Right ventricle myocardium superior (tissue), 1 donor: ENCODE measurements around the gene TUBGCP2. TPM values are rescaled to one million over a fixed set of nuclear protein-coding genes. Genes with fewer than 3 reads are reported as not detected.
"Not testable (repeated sequence)": the region's sequence is repeated elsewhere in the genome, so short reads cannot be mapped to it uniquely, and the experiment has no call there.

Experiments
- ATAC-seq: fragments of 200-7000 bp; cut with Tn5 transposase; one replicate; pipeline ENCODE4 v1.9.1; 2020; ENCODE audit warnings: mild to moderate bottlenecking; ENCODE audit not compliant: poor library complexity
- DNase-seq: peaks from one replicate; pipeline ENCODE4 v3.0.0-alpha.2; 2020
- intact Hi-C: fragments of 100-400 bp; cut with DNase I; formaldehyde crosslinking; loops from one replicate; pipeline ENCODE4 v1.11.2; 2022
- total RNA-seq: library from RNA; stranded (reverse); fragmentation: NEBNext Ultra II Directional; extraction: Animal tissue kit (Norgen Biotek cat#: 25700); gene quantifications from one replicate; pipeline ENCODE4 v1.2.1, GENCODE V29; 2021
- donor health status: DM: no; HTN: yes; CAD: no; lungs with severe emphysema.

The TUBGCP2 gene
- total RNA-seq, 1 donor from 2014 or later = 38.5 TPM

DNA sequence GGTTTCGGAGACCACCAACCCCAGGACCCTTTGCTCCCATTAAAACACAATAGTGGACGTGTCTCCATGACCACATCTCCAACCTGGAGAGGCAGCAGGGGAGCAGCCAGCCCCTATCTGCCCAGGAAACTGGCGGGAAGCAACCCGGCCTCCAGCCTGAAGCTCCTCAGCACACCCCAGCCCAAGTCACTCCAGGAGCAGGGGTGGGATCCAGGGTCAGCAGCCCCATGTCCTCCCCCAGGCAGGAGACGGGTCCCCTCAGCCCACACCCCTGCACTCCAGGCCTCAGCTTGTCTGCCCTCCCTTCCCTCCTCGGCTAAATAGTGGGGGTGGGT, 32.6 kb downstream of the TUBGCP2 start:
- intact Hi-C loops = no loop called here
- DNase-seq (no peak), ATAC-seq (no peak)

DNA sequence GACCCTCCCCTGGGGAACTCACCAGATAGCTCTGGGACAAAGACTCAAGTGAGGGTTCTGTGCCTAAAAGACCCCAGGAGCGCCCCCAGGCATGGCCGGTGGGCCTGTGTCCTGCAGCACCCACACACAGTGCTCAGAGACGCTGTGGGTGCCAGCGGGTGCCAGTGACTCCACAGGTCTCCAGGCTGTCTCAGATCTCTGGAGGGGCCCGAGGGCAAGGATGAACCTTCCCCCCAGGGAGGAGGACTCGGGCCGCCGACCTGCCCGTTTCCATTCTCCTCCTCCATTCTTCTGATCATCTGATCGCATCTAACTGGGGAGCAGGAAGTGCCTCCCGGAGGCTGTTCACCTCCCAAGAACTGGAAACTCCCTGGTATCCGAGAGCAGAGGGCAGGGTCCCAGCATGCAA, 33.0 kb downstream of the TUBGCP2 start:
- ATAC-seq = no peak

DNA sequence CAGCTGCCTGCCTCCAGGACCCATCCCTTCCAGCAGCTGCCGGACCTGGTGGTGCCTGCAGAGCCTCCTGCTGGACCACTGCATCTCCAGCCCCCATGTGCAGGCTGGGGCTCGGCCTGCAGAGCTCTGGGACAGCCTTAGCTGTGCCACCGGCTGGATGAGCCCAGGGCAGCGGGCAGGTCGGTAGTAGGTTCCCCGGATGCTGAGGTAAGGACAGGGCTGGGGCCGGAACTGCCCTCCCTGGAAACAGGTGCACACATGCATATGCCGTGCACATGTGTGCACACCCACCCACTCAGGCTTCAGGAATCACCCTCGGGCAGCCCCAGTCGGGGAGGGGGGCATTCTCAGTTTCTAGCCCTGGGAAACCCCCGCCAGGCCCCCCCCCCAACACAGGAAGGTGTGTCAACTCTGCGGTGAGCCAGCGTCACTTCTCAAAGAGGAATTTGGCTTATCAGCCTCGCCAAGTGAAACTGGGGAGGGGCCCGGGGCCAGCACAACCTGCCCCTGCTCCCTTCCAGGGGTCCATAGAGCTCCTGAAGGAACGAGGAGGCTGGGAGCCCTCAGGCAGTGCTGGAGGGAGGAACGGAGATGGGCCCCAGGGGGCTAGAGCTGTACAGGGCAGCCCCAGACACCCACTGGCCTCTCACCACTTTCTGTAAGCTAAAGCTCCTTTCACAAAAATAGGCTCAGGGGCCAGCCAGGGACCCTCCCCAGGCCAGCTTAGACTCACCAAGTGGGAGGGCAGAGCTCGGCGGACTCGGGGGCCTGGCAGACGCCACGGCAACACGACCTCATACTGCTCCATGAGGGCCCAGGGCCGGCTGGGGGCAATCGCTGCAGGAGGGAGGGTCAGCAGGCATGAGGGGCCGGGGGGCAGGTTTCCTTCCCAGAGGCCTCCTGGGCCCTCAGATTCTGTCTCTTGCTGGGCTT, 33.7 kb downstream of the TUBGCP2 start:
- intact Hi-C loops = no loop called here
- ATAC-seq (no peak), DNase-seq (no peak)

More for the DNA sequence above, 33.0 kb downstream of the TUBGCP2 start:
- no peak for DNase-seq
- intact Hi-C loops = no loop called here

DNA sequence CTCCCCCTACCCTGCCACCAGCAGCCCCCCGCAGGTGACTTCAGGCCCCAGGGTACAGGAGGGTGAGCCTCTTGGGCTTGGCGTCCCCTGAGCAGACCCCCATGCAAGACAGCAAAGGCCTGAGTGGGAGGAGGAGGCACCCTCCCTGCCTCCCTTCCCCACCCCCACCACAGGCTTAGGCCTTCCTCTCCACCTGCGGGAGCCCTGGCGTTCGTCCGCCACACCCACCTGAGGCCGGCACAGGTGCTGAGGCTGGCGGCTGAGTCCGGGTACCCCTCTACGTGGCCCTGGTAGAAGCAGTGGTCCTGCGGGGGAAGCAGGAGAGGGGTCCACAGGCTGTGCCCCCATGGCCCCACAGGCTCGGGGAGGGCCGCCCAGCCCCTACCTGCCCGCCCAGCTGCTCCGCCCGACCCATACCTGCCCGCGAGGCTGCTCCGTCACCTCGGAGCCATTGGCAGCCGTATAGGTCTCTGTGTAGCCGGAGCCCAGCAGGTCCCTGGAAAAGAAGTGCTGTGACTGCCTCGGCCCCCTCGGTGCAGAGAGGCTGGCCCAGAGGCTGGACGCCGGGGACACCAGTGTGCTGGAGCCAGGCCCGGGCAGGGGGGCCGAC, 35.0 kb downstream of the TUBGCP2 start:
- no peak for DNase-seq
- no peak for ATAC-seq

DNA sequence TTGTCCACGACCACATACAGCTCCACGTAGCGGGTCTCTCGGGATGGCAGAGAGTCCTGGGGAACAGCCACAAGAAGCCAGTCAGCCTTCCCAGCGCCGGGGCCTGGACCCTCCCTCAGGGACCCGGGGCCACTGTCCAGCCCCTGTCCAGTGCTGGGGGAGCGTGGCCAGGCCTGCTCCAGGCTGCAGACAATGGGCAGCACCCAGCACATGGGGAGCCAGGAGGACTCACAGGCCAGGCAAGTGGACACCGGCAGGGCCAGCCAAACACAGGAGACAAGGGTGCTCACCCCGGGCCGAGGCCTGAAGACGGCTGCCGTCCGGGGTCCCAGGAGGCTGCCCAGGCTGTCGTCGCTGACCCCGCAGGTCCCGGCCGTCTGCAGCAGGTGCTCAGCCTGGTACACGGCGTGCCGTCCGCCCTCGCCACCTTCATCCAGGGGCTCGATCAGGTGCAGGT, 35.7 kb downstream of the TUBGCP2 start:
- ATAC-seq = no peak
- intact Hi-C loops = no loop called here
- DNase-seq = no peak

More for the DNA sequence above, 35.0 kb downstream of the TUBGCP2 start:
- intact Hi-C loops = no loop called here

DNA sequence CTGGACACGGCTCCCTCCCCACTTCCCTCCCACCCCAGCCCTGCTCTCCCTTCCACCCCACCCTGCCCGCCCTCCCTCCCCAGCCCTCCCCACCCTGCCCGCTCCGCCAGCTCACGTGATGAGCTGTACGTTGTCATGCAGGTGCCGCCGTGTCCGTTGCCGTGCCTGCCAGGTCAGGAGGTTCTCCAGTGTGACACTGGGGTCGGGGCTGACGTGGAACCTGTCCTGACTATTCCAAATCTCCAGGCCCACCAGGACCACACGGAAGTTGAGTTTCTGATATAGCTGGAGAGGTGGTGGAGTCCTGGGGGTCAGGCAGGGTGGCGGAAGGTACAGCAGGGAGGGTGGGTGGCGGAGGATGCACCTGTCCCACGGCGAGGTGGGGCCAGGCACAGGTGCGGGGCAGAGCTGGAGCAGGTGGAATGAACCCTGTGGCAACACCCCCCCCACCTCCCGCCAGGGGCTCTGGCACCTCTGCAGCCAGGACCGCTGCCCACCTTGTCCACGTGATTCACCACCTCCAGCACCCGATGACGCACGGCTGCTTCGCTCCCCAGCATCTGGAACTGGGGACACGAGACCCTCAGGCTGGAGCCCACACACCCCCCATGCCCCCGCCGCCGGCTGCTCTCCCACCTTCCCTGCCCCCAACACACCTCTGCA, 36.2 kb downstream of the TUBGCP2 start:
- intact Hi-C loops = no loop called here
- DNase-seq (no peak), ATAC-seq (no peak)

DNA sequence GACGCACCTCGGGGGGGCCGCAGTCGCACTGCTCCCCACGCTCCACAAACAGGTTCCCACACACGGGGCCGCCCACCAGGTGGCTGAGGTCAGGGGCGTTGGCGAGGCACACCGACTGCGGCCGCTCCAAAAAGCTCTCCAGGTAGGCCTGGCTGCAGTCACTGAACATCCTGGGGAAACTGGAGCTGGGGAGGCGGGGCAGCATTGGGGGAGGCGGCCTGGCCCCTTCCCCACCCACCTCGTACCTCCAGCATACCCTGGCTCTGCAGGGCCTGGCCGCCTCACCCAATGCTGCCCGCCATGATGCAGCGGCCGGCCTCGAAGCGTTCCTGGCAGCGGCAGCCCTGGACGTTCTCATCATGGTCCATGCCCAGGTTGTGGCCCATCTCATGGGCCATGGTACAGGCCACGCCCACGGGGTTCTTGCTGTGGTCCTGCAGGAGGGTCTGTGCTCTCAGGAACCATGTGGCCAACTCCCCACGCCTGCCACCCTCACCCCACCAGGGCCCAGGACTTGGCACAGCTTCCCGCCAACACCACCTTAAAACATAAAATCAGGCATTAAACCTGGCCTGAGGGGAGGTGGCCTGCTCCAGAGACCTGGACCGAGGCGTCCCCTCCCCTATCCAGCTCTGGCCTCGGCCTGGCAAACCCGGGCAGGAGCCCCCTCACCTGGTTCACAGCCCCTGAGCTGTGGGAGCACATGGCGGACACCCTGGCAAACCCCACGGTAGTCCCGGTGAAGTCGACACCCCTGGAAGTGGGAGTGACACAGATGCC, 37.0 kb downstream of the TUBGCP2 start:
- ATAC-seq = no peak
- no peak for DNase-seq
- intact Hi-C loops = no loop called here

DNA sequence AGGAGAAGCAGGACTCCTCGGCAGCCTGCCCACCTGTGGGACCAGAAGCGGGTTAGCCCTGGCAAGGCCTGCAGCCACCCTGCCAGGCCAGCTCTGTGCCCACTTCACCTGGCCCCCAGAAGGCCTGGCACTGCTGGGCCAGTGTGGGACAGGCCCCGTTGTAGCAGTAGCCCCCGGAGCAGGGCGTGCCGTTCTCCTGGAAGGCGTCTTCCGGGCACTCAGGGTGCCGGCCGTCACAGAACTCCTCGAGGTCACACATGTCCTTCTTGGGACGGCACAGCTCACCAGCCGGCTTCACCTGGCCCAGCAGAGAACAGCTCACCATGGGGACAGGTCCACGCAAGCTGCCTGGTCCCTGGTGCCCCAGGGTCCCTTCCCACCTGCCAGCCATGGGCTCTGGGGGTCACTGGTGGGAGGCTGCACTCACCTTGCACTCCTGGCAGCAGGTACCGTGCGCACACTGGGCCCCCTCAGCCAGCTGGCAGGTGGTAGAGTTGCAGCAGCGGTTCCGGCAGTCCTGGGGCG, 37.8 kb downstream of the TUBGCP2 start:
- DNase-seq (no peak), ATAC-seq (no peak)
- intact Hi-C loops = no loop called here

DNA sequence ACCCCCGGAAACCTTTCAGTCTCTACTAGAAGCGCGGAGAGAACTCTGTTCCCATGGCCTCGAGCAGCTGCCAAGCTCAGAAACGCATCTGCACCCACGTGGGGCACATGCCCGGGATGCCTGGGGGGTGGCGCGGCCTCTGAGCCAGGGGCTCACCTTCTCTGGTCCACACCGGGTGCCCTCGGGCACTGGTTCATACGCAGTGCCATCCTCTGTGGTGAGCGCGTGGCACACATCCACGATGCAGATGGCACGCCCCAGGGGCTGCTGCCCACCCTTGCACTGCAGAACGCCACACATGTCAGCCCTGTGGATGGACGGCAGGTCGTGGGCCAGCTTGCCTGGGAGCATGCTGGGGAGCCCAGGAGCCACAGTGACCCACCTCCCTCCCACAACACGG, 38.5 kb downstream of the TUBGCP2 start:
- intact Hi-C loops = no loop called here
- DNase-seq (no peak), ATAC-seq (no peak)

DNA sequence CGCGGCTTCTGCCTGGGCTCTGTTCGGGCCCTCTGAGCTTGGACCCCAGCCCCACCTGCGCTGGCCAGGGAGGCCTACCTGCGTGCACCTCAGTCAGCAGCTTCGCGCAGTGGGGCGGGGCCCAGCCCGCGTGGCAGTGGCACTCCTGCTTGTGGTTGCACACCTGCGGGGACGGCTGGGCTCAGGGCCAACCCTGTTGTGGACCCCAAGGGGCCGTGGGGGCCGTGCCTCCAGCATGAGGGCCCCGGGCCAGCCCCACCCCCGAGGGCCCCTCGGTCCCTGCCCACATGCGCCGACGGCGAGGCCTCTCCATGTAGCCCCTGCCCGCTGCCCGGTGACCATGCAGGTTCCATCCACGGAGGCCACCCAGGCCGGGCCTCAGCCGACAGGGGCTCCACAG, 39.3 kb downstream of the TUBGCP2 start:
- DNase-seq (no peak), ATAC-seq (no peak)
- intact Hi-C loops = no loop called here

DNA sequence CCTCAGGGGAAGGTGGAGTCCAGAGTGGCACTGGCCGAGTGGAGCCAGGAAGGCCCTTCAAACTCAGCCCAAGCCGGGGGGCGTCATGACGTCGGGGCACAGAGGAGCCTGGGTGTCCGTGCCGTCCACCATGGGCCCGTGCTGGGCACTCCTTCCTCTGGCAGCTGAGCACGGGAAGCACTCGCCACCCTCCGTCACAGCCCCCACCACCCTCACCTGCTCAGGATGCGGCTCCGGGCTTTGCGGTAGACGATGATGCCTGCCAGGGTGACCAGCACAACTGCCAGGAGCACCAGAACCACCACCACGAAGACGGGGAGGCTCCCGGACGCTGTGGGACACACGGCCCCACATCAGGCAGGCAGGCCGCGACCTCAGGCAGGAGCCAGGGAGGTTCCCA, 40.1 kb downstream of the TUBGCP2 start:
- intact Hi-C loops = no loop called here
- ATAC-seq = no peak

DNA sequence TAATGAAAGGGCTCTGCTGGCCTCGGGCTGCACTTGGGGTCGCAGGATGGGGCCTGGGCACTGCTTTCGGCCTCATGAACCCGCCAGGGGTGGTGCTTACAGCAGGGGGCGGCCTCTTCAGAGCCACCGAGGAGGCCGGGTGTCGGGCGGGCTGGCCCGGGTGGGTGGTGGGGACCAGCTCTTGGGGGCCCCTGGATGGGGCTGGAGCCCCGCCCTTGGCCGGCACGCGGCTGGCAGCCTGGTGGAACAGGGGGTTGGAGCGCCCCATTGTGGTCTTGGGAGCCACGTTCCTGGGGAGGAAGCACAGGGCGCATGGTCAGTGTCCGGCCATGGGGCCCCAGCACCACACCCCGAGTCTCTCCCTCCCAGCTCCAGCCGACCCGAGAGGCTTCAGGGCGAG, 40.8 kb downstream of the TUBGCP2 start:
- no peak for DNase-seq
- intact Hi-C loops = no loop called here

More for the DNA sequence above, 40.1 kb downstream of the TUBGCP2 start:
- DNase-seq = no peak

DNA sequence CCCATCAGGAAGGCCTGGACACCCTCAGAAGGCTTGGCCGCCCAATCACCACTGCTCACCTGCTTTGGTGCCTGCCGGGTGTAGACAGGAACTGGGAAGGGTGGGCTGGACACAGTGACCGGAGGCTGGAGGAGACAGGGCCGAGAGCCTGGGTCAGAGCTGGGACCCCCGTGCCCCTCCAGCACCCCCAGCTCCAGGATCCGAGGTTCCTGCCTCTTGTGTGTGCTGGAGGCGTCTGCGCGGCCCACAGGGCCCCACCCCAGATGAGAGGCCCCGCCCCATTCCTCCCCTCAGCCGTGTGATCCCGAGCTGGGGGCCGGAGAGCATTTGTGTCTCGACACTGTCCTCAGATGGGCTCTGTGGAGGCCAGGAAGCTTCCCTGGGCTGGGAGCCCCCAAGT, 41.4 kb downstream of the TUBGCP2 start:
- ATAC-seq (no peak), DNase-seq (no peak)
- intact Hi-C loops = no loop called here

More for the DNA sequence above, 40.8 kb downstream of the TUBGCP2 start:
- no peak for ATAC-seq

DNA sequence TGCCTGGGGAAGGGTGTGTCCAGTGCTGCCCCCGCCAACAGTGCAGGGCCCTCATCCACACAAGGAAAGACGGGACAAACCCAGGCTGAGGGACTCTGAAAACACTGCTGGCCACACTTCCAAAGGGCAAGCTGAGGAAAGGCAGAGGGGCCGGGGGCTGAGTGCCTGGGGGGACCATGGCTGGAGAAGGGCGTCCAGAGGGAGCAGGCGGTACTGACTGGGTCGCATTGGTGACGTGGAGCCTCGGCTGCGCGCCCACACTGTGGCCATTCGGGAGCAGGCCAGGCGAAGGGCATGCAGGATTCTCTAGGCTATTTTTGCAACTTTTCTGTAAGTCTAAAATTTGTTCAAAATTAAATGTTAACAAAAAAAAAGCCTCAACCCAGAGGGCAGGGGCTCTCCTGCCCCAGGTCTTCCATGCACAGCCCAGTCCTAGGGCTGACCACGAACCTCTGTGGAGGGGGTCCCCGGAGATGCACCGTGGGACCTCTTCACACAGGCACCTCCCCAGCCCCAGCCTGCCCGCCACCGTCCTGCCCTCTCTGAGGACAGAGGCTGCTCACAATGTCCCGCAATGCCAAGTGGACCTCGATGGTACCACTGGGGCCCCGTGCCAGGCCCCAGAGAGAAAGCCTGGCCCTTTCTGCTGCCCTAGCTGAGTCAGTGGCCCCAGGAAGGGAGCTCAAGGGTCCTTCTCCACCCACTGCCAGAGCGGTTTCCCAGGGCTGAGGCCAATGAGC, 42.4 kb downstream of the TUBGCP2 start:
- no peak for DNase-seq
- no peak for ATAC-seq
- intact Hi-C loops = no loop called here

DNA sequence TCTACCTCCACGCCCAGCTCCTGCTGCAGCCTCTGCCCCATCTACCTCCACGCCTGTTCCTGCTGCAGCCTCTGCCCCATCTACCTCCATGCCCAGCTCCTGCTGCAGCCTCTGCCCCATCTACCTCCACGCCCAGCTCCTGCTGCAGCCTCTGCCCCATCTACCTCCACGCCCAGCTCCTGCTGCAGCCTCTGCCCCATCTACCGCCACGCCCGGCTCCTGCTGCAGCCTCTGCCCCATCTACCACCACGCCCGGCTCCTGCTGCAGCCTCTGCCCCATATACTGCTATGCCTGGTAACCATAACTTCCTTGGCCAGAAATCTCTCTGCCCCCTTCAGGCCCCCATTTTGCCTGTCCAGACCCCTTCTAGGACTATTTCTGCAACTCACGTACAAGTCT, 43.6 kb downstream of the TUBGCP2 start:
- intact Hi-C loops, DNase-seq, ATAC-seq: not testable (repeated sequence)

DNA sequence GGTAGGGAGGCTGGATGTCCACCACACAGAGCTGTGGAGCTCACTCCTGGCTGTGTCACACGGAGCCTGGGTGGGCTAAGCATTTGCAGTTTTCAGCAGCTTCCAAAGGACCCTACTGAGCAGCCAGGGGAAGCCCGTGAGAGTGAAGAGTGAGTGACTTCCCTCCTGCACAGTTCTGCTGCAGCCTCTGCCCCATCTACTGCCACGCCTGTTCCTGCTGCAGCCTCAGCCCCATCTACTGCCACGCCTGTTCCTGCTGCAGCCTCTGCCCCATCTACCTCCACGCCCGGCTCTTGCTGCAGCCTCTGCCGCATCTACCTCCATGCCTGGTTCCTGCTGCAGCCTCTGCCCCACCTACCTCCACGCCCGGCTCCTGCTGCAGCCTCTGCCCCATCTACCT, 44.2 kb downstream of the TUBGCP2 start:
- intact Hi-C loops = no loop called here
- no peak for ATAC-seq
- DNase-seq = peak; percentile 67

DNA sequence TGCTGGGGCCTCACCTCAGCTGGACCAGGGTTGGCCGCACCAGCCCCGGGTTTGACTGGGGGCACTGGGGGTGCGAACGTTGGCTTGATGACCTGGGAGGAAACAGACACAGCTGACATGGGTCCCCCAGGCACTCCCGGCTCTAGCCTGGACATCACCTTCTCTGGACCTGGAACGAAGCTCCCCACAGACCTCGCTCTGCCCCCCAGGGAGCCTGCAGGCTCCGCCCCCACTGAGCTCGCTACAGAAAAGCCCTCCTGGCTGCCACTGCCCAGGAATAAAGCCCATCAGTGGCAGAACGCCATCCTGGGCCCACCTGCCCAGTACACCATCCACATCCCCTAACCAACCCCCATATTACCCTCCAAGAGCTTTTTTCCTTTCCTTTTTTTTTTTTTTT, 45.0 kb downstream of the TUBGCP2 start:
- DNase-seq (no peak), ATAC-seq (no peak)
- intact Hi-C loops = no loop called here

DNA sequence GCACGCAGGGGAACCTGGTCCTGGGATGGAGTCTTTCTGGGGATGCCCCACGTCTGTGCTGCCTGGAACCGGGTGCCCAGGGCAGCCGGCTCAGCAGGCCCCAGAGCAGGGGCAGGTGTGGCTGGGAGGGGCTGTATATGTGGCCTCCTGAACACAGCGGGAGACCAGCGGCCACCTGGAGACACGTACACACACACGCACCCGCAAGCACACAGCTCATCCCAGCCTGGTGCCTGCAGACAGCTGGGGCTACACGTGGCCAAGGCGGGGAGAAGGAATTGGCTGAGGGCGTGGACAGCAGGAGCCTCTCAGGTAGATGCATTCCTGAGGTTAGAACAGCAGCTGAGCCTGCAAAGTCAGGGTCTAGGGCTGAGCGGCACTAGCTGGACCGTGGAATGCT, 46.0 kb downstream of the TUBGCP2 start:
- no peak for ATAC-seq
- no peak for DNase-seq
- intact Hi-C loops = no loop called here
